Measurements from ENCODE around the gene DHRS3.
"Not testable (repeated sequence)": the region's sequence is repeated elsewhere in the genome, so short reads cannot be mapped to it uniquely, and the experiment has no call there.

The DHRS3 gene

DNA sequence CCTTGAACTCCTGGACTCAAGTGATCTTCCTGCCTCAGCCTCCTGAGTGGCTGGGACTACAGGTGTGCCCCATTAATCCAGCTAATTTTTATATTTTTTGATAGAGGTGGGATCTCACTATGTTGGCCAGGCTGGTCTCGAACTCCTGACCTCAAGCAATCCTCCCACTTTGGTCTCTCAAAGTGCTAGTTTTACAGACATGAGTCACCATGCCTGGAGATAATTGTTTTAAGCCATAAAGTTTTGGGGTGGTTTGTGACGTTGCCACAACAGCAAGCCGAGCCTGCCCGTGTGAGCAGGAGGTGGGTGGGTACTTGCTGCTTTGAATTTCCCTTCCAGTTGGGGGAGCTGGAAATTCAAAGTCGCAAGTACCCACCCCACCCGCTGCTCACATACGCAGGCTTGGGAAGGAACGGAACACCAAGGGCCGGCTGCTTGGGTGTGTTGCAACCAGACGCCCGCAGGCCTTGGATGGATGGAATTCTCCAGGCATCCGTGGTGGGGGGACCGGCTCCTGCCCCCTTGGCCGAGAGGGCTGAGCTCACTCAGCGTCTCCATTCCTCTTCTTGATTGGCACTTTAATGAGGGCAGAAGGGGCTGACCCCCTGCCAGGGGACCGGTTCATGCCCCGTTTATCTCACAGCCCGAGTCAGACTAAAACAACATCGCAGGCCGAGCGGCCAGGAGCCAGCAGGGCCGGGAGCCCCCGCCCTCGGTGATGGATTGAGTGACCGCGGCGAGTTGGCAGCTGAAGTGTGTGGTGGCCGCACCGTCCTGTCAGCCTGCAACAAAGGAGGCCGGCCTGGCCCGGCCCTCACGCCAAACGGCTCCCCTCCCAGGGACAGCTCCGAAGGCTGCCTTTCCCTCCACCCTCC lies 78.1 kb downstream of the DHRS3 start:
- H3K4me3 ChIP-seq (ENCODE audit: low read depth, low read length): no peak overlapping the region
- TF ChIP-seq, protein P1, sequence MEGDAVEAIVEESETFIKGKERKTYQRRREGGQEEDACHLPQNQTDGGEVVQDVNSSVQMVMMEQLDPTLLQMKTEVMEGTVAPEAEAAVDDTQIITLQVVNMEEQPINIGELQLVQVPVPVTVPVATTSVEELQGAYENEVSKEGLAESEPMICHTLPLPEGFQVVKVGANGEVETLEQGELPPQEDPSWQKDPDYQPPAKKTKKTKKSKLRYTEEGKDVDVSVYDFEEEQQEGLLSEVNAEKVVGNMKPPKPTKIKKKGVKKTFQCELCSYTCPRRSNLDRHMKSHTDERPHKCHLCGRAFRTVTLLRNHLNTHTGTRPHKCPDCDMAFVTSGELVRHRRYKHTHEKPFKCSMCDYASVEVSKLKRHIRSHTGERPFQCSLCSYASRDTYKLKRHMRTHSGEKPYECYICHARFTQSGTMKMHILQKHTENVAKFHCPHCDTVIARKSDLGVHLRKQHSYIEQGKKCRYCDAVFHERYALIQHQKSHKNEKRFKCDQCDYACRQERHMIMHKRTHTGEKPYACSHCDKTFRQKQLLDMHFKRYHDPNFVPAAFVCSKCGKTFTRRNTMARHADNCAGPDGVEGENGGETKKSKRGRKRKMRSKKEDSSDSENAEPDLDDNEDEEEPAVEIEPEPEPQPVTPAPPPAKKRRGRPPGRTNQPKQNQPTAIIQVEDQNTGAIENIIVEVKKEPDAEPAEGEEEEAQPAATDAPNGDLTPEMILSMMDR (IDR thresholded peaks at IDR 0.05; ENCODE audit: control insufficient read depth, extremely low read depth, insufficient read depth): no peak
- no peak for DNase-seq (ENCODE audit: low read depth)

DNA sequence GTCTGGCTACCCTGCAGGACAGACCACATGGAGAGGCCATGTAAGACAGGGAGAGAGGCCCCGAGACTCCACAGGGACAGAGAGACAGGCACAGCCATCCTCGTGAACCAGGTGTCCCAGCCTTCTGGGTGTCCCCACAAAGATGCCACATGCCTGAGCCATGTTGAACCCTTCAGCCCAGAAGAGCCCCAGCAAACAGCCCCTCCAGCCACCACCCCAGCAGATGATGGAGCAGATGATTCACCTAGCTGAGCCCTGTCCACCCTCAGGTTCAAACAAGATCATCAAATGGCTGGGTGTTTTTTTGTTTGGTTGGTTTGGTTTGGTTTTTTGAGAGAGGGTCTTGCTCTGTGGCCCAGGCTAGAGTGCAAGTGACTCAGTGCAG lies 78.7 kb downstream of the DHRS3 start:
- TF ChIP-seq, protein P1 (IDR thresholded peaks at IDR 0.05; ENCODE audit: control insufficient read depth, extremely low read depth, insufficient read depth): no peak
- no peak for DNase-seq (ENCODE audit: low read depth)
- no peak overlapping the region for H3K4me3 ChIP-seq (ENCODE audit: low read depth, low read length)

DNA sequence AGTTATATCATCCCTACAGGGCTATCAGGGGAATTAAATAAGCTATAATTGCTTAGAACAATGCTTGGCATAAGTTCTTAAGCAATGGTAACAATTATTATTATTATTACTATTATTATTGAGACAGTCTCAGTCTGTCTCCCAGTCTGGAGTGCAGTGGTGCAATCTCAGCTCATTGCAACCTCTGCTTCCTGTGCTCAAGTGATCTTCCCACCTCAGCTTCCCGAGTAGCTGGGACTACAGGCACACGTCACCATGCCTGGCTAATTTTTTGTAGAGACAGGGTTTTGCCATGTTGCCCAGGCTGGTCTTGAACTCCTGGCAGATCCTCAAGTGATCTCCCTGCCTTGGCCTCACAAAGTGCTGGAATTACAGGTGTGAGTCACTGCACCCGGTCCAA lies 79.5 kb downstream of the DHRS3 start:
- not testable (repeated sequence) for H3K4me3 ChIP-seq (ENCODE audit: low read depth, low read length); DNase-seq (ENCODE audit: low read depth)

DNA sequence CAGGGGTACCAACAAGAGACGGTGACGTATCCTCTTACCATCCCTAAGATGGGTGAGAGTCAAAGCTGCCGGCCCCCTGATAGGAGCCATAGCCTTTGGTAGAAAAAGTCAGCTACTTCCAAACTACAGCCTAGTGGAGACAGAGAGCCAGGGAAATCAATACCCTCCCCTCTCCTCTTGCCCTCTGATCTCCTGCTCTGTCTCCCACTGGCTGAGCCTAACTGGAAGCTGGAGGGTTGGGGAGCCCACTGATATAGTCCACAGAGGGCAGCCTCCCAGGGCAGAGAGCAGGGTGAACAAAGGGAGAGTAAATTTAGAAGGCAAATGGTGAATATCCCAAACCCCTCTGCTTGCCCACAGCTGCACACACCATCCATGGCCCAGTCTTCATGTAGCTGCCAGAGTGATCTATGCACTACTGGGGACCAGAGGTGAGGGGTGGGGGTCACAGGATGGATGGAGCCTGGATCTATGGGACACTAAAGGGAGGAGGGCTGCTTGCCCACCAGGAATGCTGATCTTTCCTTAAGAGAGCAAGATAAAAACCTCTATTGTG lies 80.0 kb downstream of the DHRS3 start:
- TF ChIP-seq, protein P1 (IDR thresholded peaks at IDR 0.05; ENCODE audit: control insufficient read depth, extremely low read depth, insufficient read depth): no peak
- no peak overlapping the region for H3K4me3 ChIP-seq (ENCODE audit: low read depth, low read length)
- DNase-seq (ENCODE audit: low read depth): no peak

DNA sequence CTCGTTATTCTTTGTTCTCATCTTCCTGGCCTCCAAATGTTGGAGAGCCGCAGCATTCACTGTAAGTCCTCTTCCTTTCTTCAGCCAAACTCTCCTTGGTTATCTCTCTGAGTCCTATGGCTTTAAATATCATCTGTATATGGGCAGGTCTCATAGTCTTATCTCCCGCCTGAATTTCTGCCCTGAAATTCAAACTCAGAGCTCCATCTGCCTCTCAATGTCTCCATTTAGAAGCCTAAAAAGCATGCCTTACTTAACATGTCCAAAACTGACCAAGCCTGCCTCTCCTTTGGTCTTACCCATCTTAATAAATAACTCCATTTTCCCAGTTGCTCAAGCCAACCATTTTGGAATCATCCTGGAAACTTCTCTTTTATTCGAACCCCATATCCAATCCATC lies 80.7 kb downstream of the DHRS3 start:
- H3K4me3 ChIP-seq (ENCODE audit: low read depth, low read length): no peak overlapping the region
- DNase-seq (ENCODE audit: low read depth): no peak
- TF ChIP-seq, protein P1 (IDR thresholded peaks at IDR 0.05; ENCODE audit: control insufficient read depth, extremely low read depth, insufficient read depth): no peak

DNA sequence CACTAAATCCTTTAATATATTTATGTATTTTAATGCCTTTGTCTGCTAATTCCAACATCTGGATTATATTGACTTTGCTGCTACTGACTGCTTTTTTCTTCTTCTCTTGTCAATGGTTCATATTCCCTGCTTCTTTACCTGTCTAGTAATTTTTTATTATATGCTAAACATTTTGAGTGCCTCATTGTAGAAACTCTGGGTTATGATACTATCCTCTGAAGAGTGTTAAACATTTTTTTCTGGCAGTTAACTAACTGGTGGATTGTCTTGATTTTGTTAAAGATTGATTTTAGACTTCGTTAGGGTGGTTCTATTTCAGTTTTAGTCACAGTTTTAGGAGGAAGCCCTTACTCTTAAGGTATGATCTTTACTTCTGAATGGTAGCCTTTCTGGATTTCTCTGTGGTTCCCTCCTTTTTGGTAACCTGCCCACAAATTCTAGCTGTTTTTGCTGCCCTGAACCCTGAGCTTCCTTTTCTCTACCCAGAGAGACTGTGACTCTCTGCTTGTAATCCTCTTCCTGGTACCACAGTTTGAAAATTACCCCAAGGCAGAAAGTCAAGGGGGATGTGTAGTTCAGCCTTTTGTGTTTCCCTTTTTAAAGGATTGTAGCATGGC lies 81.9 kb downstream of the DHRS3 start:
- DNase-seq (ENCODE audit: low read depth): no peak
- H3K4me3 ChIP-seq (ENCODE audit: low read depth, low read length): no peak overlapping the region
- TF ChIP-seq, protein P1 (IDR thresholded peaks at IDR 0.05; ENCODE audit: control insufficient read depth, extremely low read depth, insufficient read depth): no peak
